ENCODE measurements around the gene SMIM29.

The SMIM29 gene

GRCh38 chr6:34248198-34248726, 544 bp downstream of the SMIM29 start:
- TF ChIP-seq, protein P1, sequence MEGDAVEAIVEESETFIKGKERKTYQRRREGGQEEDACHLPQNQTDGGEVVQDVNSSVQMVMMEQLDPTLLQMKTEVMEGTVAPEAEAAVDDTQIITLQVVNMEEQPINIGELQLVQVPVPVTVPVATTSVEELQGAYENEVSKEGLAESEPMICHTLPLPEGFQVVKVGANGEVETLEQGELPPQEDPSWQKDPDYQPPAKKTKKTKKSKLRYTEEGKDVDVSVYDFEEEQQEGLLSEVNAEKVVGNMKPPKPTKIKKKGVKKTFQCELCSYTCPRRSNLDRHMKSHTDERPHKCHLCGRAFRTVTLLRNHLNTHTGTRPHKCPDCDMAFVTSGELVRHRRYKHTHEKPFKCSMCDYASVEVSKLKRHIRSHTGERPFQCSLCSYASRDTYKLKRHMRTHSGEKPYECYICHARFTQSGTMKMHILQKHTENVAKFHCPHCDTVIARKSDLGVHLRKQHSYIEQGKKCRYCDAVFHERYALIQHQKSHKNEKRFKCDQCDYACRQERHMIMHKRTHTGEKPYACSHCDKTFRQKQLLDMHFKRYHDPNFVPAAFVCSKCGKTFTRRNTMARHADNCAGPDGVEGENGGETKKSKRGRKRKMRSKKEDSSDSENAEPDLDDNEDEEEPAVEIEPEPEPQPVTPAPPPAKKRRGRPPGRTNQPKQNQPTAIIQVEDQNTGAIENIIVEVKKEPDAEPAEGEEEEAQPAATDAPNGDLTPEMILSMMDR (IDR thresholded peaks at IDR 0.05) = no peak

DNA sequence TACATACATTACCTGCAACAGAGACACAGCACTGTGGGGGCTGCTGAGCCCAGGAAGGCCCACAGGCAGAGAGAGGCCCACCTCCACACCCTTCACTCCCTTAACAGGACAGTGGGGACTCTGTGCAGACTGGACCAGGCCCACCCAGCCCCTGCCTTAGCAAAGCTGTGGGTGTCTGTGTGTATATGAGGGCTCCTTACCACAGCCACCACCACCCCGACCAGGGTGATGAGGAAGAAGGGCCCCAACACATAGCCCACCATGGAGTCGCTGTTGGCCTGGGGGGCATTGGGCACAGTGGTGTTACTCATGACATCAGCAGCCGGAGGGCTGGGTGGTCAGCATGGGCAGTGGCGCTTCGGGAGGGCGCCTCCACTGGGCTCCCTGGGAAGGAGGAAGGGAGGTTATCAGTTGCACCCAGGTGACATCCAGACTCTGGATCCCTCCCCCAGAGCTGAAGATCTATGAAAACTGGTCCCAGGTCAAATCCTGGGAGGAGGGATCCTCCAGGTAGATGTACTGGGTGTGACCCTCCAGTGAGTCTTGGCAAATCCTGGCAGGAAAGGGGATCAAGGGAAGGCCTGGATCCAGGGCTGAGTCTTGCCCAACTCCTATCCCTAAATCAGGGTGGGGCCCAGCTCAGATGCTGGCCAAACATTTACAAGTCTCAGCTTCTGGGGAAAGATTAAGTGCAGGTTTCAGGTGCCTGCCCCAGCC, 1.2 kb downstream of the SMIM29 start:
- TF ChIP-seq, protein P1 (IDR thresholded peaks at IDR 0.05) = no peak

- TF ChIP-seq, protein P1 (IDR thresholded peaks at IDR 0.05) = peak; percentile 31; the same call in 1 of the 2 replicates
Measured at GRCh38 chr6:34246563-34247391, 2.0 kb downstream of the SMIM29 start.

DNA sequence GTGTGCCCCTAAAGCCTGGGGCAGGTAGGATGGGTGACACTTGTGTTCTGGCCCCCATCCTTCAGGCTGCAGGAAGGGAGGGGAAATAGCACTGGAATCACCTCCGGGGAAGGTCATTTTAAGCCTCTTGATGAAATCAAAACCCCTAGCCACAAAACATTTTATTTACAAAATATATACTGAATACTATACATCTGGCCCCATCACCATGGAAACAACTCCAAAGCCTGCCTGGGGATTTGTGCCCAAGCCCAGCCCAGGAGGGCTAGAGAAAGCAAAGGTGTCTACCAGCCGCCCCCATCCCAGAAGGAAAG, 2.6 kb downstream of the SMIM29 start:
- TF ChIP-seq, protein P1 (IDR thresholded peaks at IDR 0.05) = no peak

GRCh38 chr6:34243901-34244884, 4.6 kb downstream of the SMIM29 start:
- TF ChIP-seq, protein P1 (IDR thresholded peaks at IDR 0.05) = no peak; the same call in 1 of the 2 replicates

DNA sequence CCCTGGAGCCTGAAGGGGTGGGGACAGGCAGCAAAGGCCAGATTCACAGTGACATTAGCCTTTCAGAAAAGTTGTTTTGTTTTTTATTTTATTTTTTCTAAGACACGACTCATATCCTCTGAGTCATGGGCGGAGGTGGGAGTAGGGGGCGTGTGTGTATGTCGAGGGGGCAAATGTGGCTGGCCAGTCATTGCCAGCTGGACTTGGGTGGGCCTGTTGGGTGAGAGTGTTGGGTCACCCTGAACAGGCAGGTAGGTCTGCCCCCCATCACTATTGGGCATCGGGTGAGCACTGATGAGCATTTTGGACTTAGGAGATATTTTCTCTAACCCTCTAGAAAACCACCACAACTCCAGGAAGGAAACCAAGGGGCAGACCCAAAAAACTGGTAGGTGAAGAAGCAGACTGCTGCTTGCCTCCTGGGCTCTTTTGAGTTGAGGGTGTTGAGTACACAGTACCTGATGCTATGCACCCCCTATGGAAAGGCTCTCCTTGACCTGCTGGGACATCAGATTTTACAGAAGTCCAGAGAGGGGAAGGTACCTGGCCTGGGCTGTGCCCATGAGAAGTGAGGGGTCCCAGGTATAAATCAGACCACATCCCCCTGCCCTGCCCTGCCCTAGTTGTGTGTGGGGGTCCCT, 5.6 kb downstream of the SMIM29 start:
- TF ChIP-seq, protein P1 (IDR thresholded peaks at IDR 0.05) = no peak
